Liver (tissue), 9 donors: ENCODE measurements around the gene ALKBH4. TPM values are rescaled to one million over a fixed set of nuclear protein-coding genes. Genes with fewer than 3 reads are reported as not detected.

Experiments used
- DNase-seq: peaks from one replicate; pipeline ENCODE4 v3.0.0-alpha.2; 2017; ENCODE audit warnings: low spot score
- H3K27ac ChIP-seq, 2 donors: one replicate each; pipeline ENCODE4 v1.7.0; 2013; ENCODE audit warnings: inconsistent platforms in 2 of 2, low read length in 2 of 2, control low read depth in 1 of 2, low read depth in 1 of 2, mild to moderate bottlenecking in 1 of 2
- H3K27me3 ChIP-seq, 4 donors: one replicate each; pipeline versions ENCODE4 v1.6.1 to v1.7.0; 2013; ENCODE audit warnings: low read length in 3 of 4, inconsistent platforms in 1 of 4, mild to moderate bottlenecking in 1 of 4, moderate library complexity in 1 of 4; ENCODE audit not compliant: control insufficient read depth in 4 of 4, insufficient read depth in 4 of 4
- H3K36me3 ChIP-seq, 4 donors: one replicate each; pipeline versions ENCODE4 v1.6.1 to v1.7.0; 2013; ENCODE audit warnings: low read length in 3 of 4, mild to moderate bottlenecking in 3 of 4, low read depth in 1 of 4, moderate library complexity in 1 of 4; ENCODE audit not compliant: control insufficient read depth in 4 of 4, insufficient read depth in 3 of 4
- H3K4me1 ChIP-seq, 4 donors: one replicate each; pipeline versions ENCODE4 v1.6.1 to v1.7.0; 2013; ENCODE audit warnings: low read length in 3 of 4, mild to moderate bottlenecking in 3 of 4, moderate library complexity in 1 of 4; ENCODE audit not compliant: control insufficient read depth in 4 of 4, insufficient read depth in 4 of 4
- H3K4me3 ChIP-seq, 3 donors: one replicate each; pipeline versions ENCODE4 v1.6.1 to v1.7.0; 2013; ENCODE audit warnings: low read length in 3 of 3, control low read depth in 1 of 3, low read depth in 1 of 3, mild to moderate bottlenecking in 1 of 3
- H3K9ac ChIP-seq, 2 donors: one replicate each; pipeline ENCODE4 v1.7.0; 2013; ENCODE audit warnings: low read length in 2 of 2, mild to moderate bottlenecking in 2 of 2, moderate library complexity in 2 of 2, control low read depth in 1 of 2, low read depth in 1 of 2
- H3K9me3 ChIP-seq, 4 donors: one replicate each; pipeline versions ENCODE4 v1.6.1 to v1.7.0; 2013; ENCODE audit warnings: low read length in 3 of 4; ENCODE audit not compliant: control insufficient read depth in 4 of 4
- EGR1 ChIP-seq, 2 donors: IDR thresholded peaks; 2 replicates each; pipeline ENCODE4 v1.6.1; 2016 to 2018; ENCODE audit warnings: antibody characterized with exemption in 2 of 2, low read depth in 2 of 2
- FOXA1 ChIP-seq: IDR thresholded peaks from 2 replicates; pipeline ENCODE4 v1.6.1; 2016; ENCODE audit warnings: antibody characterized with exemption
- FOXA2 ChIP-seq: IDR thresholded peaks from 2 replicates; pipeline ENCODE4 v1.6.1; 2016; ENCODE audit warnings: antibody characterized with exemption
- GABPA ChIP-seq, 2 donors: IDR thresholded peaks in 1 of 2; conservative IDR thresholded peaks in 1 of 2; 2 replicates each; pipeline ENCODE4 v1.6.1; 2016; ENCODE audit warnings: antibody characterized with exemption in 2 of 2, mild to moderate bottlenecking in 1 of 2, moderate library complexity in 1 of 2
- HNF4G ChIP-seq: IDR thresholded peaks from 2 replicates; pipeline ENCODE4 v1.6.1; 2016; ENCODE audit warnings: antibody characterized with exemption
- JUND ChIP-seq, 2 donors: IDR thresholded peaks; 2 replicates each; pipeline ENCODE4 v1.6.1; 2016; ENCODE audit warnings: antibody characterized with exemption in 2 of 2
- NR2F2 ChIP-seq: IDR thresholded peaks from 2 replicates; pipeline ENCODE4 v1.6.1; 2016; ENCODE audit warnings: antibody characterized with exemption
- RAD21 ChIP-seq, 2 donors: IDR thresholded peaks; 2 replicates each; pipeline ENCODE4 v1.6.1; 2016; ENCODE audit warnings: antibody characterized with exemption in 2 of 2, mild to moderate bottlenecking in 2 of 2
- RXRA ChIP-seq, 2 donors: IDR thresholded peaks; 2 replicates each; pipeline ENCODE4 v1.6.1; 2017 to 2018; ENCODE audit warnings: antibody characterized with exemption in 2 of 2, mild to moderate bottlenecking in 1 of 2
- SP1 ChIP-seq: IDR thresholded peaks from 2 replicates; pipeline ENCODE4 v1.6.1; 2018; ENCODE audit warnings: antibody characterized with exemption, mild to moderate bottlenecking
- TAF1 ChIP-seq: conservative IDR thresholded peaks from 2 replicates; pipeline ENCODE4 v1.6.1; 2016; ENCODE audit warnings: antibody characterized with exemption, mild to moderate bottlenecking
- WGBS: extraction: QIAGEN DNeasy Blood & Tissue Kit; methylation state at CpG from one replicate; pipeline ENCODE4 v1.1.7; 2013; 5-methylcytosine and 5-hydroxymethylcytosine counted together
- polyA plus RNA-seq, 2 donors: library from polyadenylated mRNA; stranded (reverse) in 1 of 2; unstranded in 1 of 2; fragments of 200-250 nt in 1 of 2; fragments of >200 nt in 1 of 2; fragmentation: Nextera tagmentation in 1 of 2; extraction: Ambion mirVana in 1 of 2; gene quantifications; one replicate each; pipeline versions ENCODE4 v1.2.1 to v1.2.3, GENCODE V29; 2013 to 2015
- total RNA-seq, 2 donors: library from RNA; depleted of rRNA; stranded (reverse); fragments of >200 nt; gene quantifications; one replicate each; pipeline ENCODE4 v1.2.3, GENCODE V29; 2014
- TF ChIP-seq, protein P1 (sequence below): IDR thresholded peaks from 2 replicates; pipeline ENCODE4 v1.6.1; 2016; ENCODE audit warnings: antibody characterized with exemption
- TF ChIP-seq, protein P2 (sequence below): IDR thresholded peaks from 2 replicates; pipeline ENCODE4 v1.6.1; 2016; ENCODE audit warnings: antibody characterized with exemption
- TF ChIP-seq, protein P3 (sequence below): IDR thresholded peaks from 2 replicates; pipeline ENCODE4 v1.6.1; 2016; ENCODE audit warnings: antibody characterized with exemption
- TF ChIP-seq, protein P4 (sequence below): IDR thresholded peaks from 2 replicates; pipeline ENCODE4 v1.6.1; 2016; ENCODE audit warnings: antibody characterized with exemption, mild to moderate bottlenecking
- donor health status: healthy.
- donor health status: healthy.
- donor health status: healthy.
- donor health status: healthy.
- donor health status: healthy.

Gene ALKBH4
- total and polyA plus RNA-seq, 4 donors, result 5.7 to 8.7 (median 6.9) TPM

DNA sequence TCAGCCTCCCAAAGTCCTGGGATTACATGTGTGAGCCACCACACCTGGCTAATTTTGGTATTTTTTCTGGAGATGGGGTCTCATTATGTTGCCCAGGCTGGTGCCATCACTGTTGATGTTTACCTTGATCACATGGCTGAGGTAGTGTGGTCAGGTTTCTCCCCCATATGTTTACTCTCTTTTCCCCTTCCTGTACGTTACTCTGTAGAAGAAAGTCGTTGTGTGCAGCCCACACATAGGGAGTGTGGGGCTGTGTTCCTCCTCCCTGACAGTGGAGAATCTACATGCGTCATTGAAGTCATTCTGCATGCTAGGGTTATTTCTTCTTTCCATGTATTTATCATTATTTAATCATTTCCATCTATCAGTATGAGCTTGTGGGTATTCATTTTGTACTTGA lies 47.6 kb downstream of the ALKBH4 start:
- DNase-seq, result no peak
- WGBS, result 87% methylated on average over 3 of the region's 3 CpGs
- Histone ChIP-seq H3K9me3 (no peaks in the 10 kb centered on the region), H3K27me3 (no peaks in the 10 kb centered on the region), H3K4me1 (no peaks in the 10 kb centered on the region), H3K36me3 (peaks cover 7 to 45% (median 19%) of the 10 kb centered on the region in 4 donors), H3K27ac (no peak overlapping the region), H3K9ac (no peak overlapping the region), H3K4me3 (no peak overlapping the region)
- TF ChIP-seq EGR1 (IDR thresholded peaks at IDR 0.05; ENCODE audit: low read depth in 2 of 2) (no peak), RXRA (IDR thresholded peaks at IDR 0.05) (no peak), NR2F2 (no peak), SP1 (no peak), TAF1 (no peak)

DNA sequence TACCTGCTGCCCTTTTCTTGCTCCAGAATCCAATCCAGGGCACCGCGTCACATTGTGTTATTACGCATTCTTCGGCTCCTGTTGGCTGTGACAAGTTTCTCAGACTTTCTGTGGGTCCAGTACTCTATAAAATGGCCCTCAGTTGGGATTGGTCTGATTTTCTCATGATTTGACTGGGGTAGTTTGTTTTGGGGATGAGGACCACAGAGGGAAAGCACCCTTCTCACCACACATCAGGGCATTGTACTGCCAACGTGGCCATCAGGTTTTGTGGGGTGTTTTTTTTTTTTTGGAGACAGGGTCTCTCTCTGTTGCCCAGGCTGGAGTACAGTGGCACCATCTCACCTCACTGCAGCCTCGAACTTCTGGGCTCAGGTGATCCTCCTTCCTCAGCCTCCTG lies 48.3 kb downstream of the ALKBH4 start:
- Histone ChIP-seq H3K27ac (peak overlapping the region in 1 of 2 donors; percentile 38), H3K36me3 (peaks cover 7 to 45% (median 18%) of the 10 kb centered on the region in 4 donors), H3K27me3 (no peaks in the 10 kb centered on the region), H3K9ac (no peak overlapping the region), H3K4me3 (no peak overlapping the region), H3K4me1 (no peaks in the 10 kb centered on the region), H3K9me3 (no peaks in the 10 kb centered on the region)
- no peak for DNase-seq
- TF ChIP-seq EGR1 (IDR thresholded peaks at IDR 0.05; ENCODE audit: low read depth in 2 of 2), result no peak
- TF ChIP-seq RXRA (IDR thresholded peaks at IDR 0.05), result no peak
- TF ChIP-seq, protein P1, sequence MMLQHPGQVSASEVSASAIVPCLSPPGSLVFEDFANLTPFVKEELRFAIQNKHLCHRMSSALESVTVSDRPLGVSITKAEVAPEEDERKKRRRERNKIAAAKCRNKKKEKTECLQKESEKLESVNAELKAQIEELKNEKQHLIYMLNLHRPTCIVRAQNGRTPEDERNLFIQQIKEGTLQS, result no peak
- TF ChIP-seq, protein P2, sequence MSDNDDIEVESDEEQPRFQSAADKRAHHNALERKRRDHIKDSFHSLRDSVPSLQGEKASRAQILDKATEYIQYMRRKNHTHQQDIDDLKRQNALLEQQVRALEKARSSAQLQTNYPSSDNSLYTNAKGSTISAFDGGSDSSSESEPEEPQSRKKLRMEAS, result no peak
- TF ChIP-seq RAD21 (IDR thresholded peaks at IDR 0.05), result no peak
- TF ChIP-seq FOXA2, result no peak
- no peak for TF ChIP-seq GABPA (IDR thresholded peaks at IDR 0.05 in 1 of 2, conservative IDR thresholded peaks at IDR 0.05 in 1 of 2)
- TF ChIP-seq, protein P3, sequence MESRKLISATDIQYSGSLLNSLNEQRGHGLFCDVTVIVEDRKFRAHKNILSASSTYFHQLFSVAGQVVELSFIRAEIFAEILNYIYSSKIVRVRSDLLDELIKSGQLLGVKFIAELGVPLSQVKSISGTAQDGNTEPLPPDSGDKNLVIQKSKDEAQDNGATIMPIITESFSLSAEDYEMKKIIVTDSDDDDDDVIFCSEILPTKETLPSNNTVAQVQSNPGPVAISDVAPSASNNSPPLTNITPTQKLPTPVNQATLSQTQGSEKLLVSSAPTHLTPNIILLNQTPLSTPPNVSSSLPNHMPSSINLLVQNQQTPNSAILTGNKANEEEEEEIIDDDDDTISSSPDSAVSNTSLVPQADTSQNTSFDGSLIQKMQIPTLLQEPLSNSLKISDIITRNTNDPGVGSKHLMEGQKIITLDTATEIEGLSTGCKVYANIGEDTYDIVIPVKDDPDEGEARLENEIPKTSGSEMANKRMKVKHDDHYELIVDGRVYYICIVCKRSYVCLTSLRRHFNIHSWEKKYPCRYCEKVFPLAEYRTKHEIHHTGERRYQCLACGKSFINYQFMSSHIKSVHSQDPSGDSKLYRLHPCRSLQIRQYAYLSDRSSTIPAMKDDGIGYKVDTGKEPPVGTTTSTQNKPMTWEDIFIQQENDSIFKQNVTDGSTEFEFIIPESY, result no peak
- TF ChIP-seq NR2F2, result no peak
- no peak for TF ChIP-seq JUND (IDR thresholded peaks at IDR 0.05)
- TF ChIP-seq, protein P4, sequence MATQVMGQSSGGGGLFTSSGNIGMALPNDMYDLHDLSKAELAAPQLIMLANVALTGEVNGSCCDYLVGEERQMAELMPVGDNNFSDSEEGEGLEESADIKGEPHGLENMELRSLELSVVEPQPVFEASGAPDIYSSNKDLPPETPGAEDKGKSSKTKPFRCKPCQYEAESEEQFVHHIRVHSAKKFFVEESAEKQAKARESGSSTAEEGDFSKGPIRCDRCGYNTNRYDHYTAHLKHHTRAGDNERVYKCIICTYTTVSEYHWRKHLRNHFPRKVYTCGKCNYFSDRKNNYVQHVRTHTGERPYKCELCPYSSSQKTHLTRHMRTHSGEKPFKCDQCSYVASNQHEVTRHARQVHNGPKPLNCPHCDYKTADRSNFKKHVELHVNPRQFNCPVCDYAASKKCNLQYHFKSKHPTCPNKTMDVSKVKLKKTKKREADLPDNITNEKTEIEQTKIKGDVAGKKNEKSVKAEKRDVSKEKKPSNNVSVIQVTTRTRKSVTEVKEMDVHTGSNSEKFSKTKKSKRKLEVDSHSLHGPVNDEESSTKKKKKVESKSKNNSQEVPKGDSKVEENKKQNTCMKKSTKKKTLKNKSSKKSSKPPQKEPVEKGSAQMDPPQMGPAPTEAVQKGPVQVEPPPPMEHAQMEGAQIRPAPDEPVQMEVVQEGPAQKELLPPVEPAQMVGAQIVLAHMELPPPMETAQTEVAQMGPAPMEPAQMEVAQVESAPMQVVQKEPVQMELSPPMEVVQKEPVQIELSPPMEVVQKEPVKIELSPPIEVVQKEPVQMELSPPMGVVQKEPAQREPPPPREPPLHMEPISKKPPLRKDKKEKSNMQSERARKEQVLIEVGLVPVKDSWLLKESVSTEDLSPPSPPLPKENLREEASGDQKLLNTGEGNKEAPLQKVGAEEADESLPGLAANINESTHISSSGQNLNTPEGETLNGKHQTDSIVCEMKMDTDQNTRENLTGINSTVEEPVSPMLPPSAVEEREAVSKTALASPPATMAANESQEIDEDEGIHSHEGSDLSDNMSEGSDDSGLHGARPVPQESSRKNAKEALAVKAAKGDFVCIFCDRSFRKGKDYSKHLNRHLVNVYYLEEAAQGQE, result no peak
- no peak for TF ChIP-seq HNF4G
- no peak for TF ChIP-seq SP1
- TF ChIP-seq FOXA1, result no peak
- 90% methylated on average over 6 of the region's 6 CpGs for WGBS
